Activated naive CD4-positive, alpha-beta T cell treated with anti-CD3 and anti-CD28 coated beads for 36 hours (primary cell): ENCODE measurements around the gene FAM184B. TPM values are rescaled to one million over a fixed set of nuclear protein-coding genes. Genes with fewer than 3 reads are reported as not detected.
A peak's percentile ranks its signal among the peaks of the same experiment; 100 is the strongest.

ENCODE experiments used
- CTCF ChIA-PET: fragments of 350-600 bp; sonication (Branson Sonifier 250); formaldehyde crosslinking; loops from one replicate; lab custom pipeline; 2021; ENCODE audit warnings: antibody characterized with exemption; lab: Charles Lee
- DNase-seq: peaks from one replicate; pipeline ENCODE4 v3.0.0-alpha.2; 2020
- H3K27ac Mint-ChIP-seq: one replicate; pipeline ENCODE4 v1.8.0; 2021; ENCODE audit warnings: mild to moderate bottlenecking, mixed read lengths
- H3K27me3 Mint-ChIP-seq: one replicate; pipeline ENCODE4 v1.8.0; 2021; ENCODE audit warnings: low read depth, mixed read lengths
- H3K36me3 Mint-ChIP-seq: one replicate; pipeline ENCODE4 v1.8.0; 2021; ENCODE audit warnings: low read depth, mixed read lengths
- H3K4me1 Mint-ChIP-seq: one replicate; pipeline ENCODE4 v1.8.0; 2021; ENCODE audit warnings: low read depth, mixed read lengths
- H3K4me3 Mint-ChIP-seq: one replicate; pipeline ENCODE4 v1.8.0; 2021; ENCODE audit warnings: mild to moderate bottlenecking, moderate library complexity, mixed read lengths
- H3K9me3 Mint-ChIP-seq: one replicate; pipeline ENCODE4 v1.8.0; 2021; ENCODE audit warnings: mixed read lengths
- intact Hi-C: fragments of 100-400 bp; cut with micrococcal nuclease; formaldehyde crosslinking; loops from one replicate; pipeline ENCODE4 v1.15.1; 2023
- total RNA-seq, 2 experiments: library from RNA; stranded (reverse); gene quantifications; one replicate each; pipeline ENCODE4 v1.2.3, GENCODE V29; 2021

The FAM184B gene
- total RNA-seq, 2 experiments from 2014 or later: not detected

DNA sequence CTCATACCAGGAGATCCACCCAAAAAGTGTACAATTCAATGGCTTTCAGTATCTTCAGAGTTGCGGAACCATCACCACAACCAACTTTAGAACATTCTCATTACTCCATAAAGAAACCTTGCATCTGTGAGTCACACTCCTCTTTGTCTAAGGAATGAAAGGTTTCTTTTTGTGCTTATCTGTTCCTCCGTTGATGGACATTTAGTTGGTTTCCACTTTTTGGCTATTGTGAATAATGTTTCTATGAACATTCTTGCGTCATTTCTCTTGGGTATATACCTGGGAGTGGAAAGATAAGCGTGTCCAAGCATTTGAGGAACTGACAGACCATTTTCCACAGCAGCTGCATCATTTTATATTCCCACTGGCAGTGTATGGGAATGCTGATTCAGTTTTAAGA lies 10.6 kb downstream of the FAM184B start:
- no peak overlapping the region for H3K4me3 Mint-ChIP-seq
- no peak for DNase-seq
- CTCF ChIA-PET: no interaction called here
- intact Hi-C loops: no loop called here
- H3K4me1 Mint-ChIP-seq: peaks cover 3% of the 10 kb centered on the region
- no peak overlapping the region for H3K27ac Mint-ChIP-seq
- no peaks in the 10 kb centered on the region for H3K36me3 Mint-ChIP-seq
- no peaks in the 10 kb centered on the region for H3K9me3 Mint-ChIP-seq
- no peaks in the 10 kb centered on the region for H3K27me3 Mint-ChIP-seq

DNA sequence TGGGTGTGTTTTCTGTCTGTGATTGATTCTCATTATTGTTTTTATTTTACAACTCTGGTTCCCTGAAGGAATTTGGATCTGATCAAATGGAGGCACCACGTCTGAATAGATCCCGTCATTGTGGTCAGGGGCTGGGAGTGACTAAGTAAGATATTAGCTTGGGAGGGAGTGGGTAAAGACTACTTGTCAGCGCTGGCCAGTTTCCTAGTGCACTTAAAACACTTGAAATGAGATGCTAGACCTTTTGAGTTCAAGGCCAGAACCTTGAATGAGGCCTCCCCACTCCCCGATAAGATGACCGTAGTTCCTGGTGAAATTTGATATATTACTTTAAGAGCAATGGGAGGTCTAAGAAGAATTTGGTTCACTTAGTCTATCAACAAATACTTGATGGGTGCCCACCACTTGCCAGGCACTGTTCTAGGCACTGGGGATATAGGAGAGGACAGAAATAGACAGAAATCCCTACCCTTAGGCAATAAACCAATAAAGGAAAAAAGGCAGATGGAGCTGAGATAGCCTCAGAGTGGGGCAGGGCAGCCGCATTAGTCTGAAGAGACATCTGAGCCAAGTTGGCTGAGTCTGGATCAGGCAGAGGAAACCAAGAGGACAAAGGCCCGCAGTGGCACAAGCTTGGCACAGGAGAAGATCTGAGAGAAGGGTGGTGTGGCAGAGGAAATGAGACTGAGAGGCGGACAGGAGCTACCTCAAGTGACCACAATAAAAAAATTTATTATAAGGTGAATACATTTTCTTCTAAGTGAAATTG lies 11.8 kb downstream of the FAM184B start:
- Mint-ChIP-seq H3K27ac (no peak overlapping the region), H3K4me3 (no peak overlapping the region), H3K4me1 (peaks cover 5% of the 10 kb centered on the region), H3K36me3 (no peaks in the 10 kb centered on the region), H3K27me3 (no peaks in the 10 kb centered on the region), H3K9me3 (no peaks in the 10 kb centered on the region)
- intact Hi-C loops: no loop called here
- DNase-seq: no peak
- CTCF ChIA-PET: no interaction called here

DNA sequence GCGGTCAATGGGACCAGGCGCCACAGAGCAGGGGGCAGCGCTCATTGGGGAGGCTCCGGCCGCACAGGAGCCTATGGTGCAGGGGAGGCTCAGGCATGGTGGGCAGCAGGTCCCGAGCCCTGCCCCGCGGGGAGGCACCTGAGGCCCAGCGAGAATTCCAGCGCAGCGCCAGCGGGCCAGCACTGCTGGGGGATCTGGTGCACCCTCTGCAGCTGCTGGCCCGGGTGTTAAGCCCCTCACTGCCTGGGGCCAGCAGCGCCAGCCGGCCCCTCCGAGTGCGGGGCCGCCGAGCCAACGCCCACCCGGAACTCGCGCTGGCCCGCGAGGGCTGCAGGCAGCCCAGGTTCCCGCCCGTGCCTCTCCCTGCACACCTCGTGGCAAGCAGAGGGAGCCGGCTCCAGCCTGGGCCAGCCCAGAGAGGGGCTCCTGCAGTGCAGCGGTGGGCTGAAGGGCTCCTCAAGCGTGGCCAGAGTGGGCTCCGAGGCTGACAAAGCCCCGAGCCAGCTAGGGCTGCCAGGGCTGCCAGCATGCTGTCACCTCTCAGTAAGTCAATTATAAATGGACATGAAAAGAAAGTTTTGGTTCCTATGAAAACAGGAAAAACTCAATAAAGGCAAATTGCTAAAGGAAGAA lies 14.5 kb downstream of the FAM184B start:
- CTCF ChIA-PET: interaction anchor here (0.6 kb wide), 1 partner anchor 11 kb away, joined by 3 read pairs; no protein-coding TSS in a partner anchor
- no peaks in the 10 kb centered on the region for H3K36me3 Mint-ChIP-seq

DNA sequence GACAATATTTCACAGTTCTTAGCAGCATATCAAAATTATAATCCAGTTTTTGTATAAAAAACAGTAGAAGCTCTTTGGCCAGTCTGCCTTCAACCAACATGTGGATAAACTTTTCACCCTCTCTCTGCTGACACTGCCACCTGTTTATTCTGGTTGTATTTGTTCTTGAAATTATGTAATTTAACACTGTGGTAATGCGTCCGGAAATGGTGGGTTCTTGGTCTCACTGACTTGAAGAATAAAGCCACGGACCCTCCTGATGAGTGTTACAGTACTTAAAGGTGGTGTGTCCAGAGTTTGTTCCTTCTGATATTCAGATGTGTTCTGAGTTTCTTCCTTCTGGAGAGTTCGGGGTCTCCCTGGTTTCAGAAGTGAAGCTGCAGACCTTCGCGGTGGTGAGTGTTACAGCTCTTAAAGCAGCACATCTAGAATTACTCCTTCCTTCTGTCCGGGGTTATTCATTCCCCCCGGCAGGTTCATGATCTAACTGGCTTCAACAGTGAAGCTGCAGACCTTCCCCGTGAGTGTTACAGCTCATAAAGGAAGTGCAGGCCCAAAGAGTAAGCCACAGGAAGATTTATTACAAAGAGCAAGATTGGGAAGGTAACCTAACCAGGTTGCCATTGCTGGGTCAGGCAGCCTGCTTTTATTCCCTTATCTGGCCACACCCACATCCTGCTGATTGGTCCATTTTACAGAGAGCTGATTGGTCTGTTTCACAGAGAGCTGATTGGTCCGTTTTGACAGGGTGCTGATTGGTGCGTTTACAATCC lies 15.7 kb downstream of the FAM184B start:
- Mint-ChIP-seq H3K27me3 (peaks cover 3% of the 10 kb centered on the region), H3K36me3 (no peaks in the 10 kb centered on the region), H3K4me3 (no peak overlapping the region), H3K27ac (no peak overlapping the region), H3K9me3 (no peaks in the 10 kb centered on the region), H3K4me1 (peaks cover 5% of the 10 kb centered on the region)
- CTCF ChIA-PET: interaction anchor here (0.6 to 0.8 kb wide), 2 partner anchors 12 to 19 kb away, joined by 3 read pairs; no protein-coding TSS in a partner anchor
- intact Hi-C loops: no loop called here
- no peak for DNase-seq

More for the DNA sequence above, 14.5 kb downstream of the FAM184B start:
- DNase-seq: no peak
- Mint-ChIP-seq H3K4me1 (peaks cover 5% of the 10 kb centered on the region), H3K4me3 (no peak overlapping the region), H3K27me3 (peaks cover under 1% of the 10 kb centered on the region), H3K9me3 (no peaks in the 10 kb centered on the region), H3K27ac (no peak overlapping the region)
- intact Hi-C loops: no loop called here

GRCh38 chr4:17763931-17764330 lies 17.5 kb downstream of the FAM184B start:
- H3K27me3 Mint-ChIP-seq: peaks cover 3% of the 10 kb centered on the region
- no peak for DNase-seq
- H3K27ac Mint-ChIP-seq: no peak overlapping the region
- H3K9me3 Mint-ChIP-seq: no peaks in the 10 kb centered on the region
- no peaks in the 10 kb centered on the region for H3K36me3 Mint-ChIP-seq
- CTCF ChIA-PET: interaction anchor here (1.2 kb wide), 1 partner anchor 41 kb away, joined by 3 read pairs; no protein-coding TSS in a partner anchor
- H3K4me3 Mint-ChIP-seq: no peak overlapping the region
- peaks cover 5% of the 10 kb centered on the region for H3K4me1 Mint-ChIP-seq
- intact Hi-C loops: no loop called here

DNA sequence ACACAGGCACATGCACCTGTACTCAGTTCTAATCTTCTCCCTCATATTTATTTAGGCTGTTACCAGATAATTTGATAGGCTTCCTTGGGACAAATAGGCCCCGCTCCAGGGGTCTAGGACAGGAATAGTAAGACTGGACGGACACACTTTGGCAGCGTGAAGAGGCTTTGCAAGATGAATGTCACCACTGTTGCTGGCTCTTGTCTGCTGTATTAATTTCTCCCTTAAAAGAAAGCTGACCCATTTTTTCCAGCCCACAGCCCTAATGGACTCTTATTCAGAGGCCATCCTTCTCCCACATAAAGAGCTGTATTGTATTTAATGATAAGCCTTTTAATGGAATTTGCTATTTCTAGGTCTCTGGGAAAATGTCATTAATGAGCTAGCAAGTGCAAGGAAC lies 18.0 kb downstream of the FAM184B start:
- Mint-ChIP-seq H3K27me3 (peaks cover 3% of the 10 kb centered on the region), H3K9me3 (no peaks in the 10 kb centered on the region), H3K27ac (no peak overlapping the region), H3K4me3 (no peak overlapping the region), H3K36me3 (no peaks in the 10 kb centered on the region), H3K4me1 (peaks cover 5% of the 10 kb centered on the region)
- intact Hi-C loops: no loop called here
- DNase-seq: no peak
- CTCF ChIA-PET: interaction anchor here (1.2 kb wide), 1 partner anchor 42 kb away, joined by 3 read pairs; no protein-coding TSS in a partner anchor

DNA sequence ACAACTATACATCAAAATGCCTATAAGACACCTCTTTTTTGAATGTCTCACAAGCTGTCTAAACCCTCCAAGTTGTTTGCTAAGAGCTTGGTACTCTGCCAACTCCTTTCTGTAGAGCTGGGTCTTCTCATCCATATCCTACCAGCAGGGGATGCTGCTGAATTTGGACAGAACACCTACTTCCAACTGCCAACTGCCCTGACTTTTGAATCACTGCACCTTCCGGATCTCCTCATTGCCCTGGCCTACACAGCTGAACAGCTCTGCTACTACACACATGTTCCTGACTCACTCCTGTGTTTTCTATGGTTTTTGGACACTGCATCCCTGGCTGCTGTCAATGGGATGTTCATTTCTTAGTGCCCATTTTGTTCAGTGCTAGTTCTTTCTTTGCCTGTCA lies 18.7 kb downstream of the FAM184B start:
- no peak overlapping the region for H3K27ac Mint-ChIP-seq
- peaks cover 3% of the 10 kb centered on the region for H3K27me3 Mint-ChIP-seq
- intact Hi-C loops: loop anchor here (1.0 kb wide), 1 partner anchor 46 kb away; no protein-coding TSS in a partner anchor
- CTCF ChIA-PET: interaction anchor here (0.7 to 1.2 kb wide), 2 partner anchors 43 to 47 kb away, joined by 3 to 4 read pairs; no protein-coding TSS in a partner anchor
- peak; percentile 17 for DNase-seq
- H3K4me3 Mint-ChIP-seq: no peak overlapping the region
- H3K9me3 Mint-ChIP-seq: no peaks in the 10 kb centered on the region
- H3K4me1 Mint-ChIP-seq: peaks cover 5% of the 10 kb centered on the region
- no peaks in the 10 kb centered on the region for H3K36me3 Mint-ChIP-seq

- Mint-ChIP-seq H3K9me3 (no peaks in the 10 kb centered on the region), H3K36me3 (no peaks in the 10 kb centered on the region), H3K27me3 (peaks cover 3% of the 10 kb centered on the region), H3K4me3 (no peak overlapping the region), H3K4me1 (peaks cover 5% of the 10 kb centered on the region), H3K27ac (no peak overlapping the region)
- intact Hi-C loops: no loop called here
- DNase-seq: no peak
- CTCF ChIA-PET: interaction anchor here (0.7 kb wide), 1 partner anchor 33 kb away, joined by 4 read pairs; no protein-coding TSS in a partner anchor
Measured at GRCh38 chr4:17761062-17761461, 20.4 kb downstream of the FAM184B start.

- Mint-ChIP-seq H3K4me1 (peaks cover under 1% of the 10 kb centered on the region), H3K27me3 (peaks cover 3% of the 10 kb centered on the region), H3K27ac (no peak overlapping the region), H3K36me3 (no peaks in the 10 kb centered on the region), H3K4me3 (no peak overlapping the region), H3K9me3 (no peaks in the 10 kb centered on the region)
- no peak for DNase-seq
- intact Hi-C loops: no loop called here
- CTCF ChIA-PET: no interaction called here
Measured at GRCh38 chr4:17760626-17761025, 20.8 kb downstream of the FAM184B start.

- Mint-ChIP-seq H3K9me3 (no peaks in the 10 kb centered on the region), H3K27me3 (peaks cover 3% of the 10 kb centered on the region), H3K4me1 (no peaks in the 10 kb centered on the region), H3K27ac (no peak overlapping the region), H3K4me3 (no peak overlapping the region), H3K36me3 (no peaks in the 10 kb centered on the region)
- DNase-seq: no peak
- intact Hi-C loops: no loop called here
- CTCF ChIA-PET: interaction anchor here (0.6 kb wide), 1 partner anchor 205 kb away, joined by 5 read pairs; no protein-coding TSS in a partner anchor
Measured at GRCh38 chr4:17758485-17758884, 22.9 kb downstream of the FAM184B start.

DNA sequence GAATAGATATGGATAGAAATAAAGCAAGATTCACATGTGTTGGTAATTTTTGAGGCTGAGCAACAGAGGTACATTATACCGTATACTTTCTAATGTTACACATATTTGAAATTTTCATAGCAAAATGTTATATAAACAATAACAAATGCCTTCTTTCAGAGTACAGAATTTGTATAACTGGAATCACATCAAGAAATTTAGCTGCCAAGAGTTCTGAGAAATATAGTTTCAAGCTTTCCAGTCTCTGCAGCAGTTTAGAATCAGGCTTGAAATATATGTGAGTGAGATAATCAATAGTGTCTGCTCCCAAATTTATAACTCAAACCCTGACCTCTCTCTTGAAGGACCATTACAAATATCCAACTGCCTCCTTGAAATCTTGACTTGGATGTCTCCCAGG lies 23.8 kb downstream of the FAM184B start:
- Mint-ChIP-seq H3K4me1 (no peaks in the 10 kb centered on the region), H3K27ac (no peak overlapping the region), H3K4me3 (no peak overlapping the region), H3K27me3 (peaks cover 3% of the 10 kb centered on the region), H3K36me3 (no peaks in the 10 kb centered on the region), H3K9me3 (no peaks in the 10 kb centered on the region)
- no peak for DNase-seq
- CTCF ChIA-PET: no interaction called here
- intact Hi-C loops: no loop called here

DNA sequence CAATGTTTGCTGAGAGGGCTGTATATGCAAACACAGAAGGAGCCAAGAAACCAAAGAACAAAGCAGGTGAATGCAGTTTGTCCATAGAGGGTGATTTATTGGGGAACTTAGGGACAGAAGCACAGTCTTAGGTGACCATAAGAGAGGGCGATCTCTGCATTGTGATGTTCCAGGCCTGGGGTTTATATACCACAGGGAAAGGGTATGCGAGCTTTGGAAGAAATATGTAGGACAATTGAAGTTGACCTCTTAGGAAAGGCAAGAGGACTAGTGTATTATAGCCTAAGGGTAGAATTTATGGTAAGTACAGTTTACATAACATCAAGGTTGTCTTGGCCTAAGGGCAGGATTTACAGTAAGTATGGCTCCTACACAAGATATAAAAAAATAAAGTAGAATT lies 27.8 kb downstream of the FAM184B start:
- Mint-ChIP-seq H3K4me3 (no peak overlapping the region), H3K4me1 (no peaks in the 10 kb centered on the region), H3K27ac (no peak overlapping the region), H3K9me3 (no peaks in the 10 kb centered on the region), H3K27me3 (peaks cover 4% of the 10 kb centered on the region), H3K36me3 (no peaks in the 10 kb centered on the region)
- CTCF ChIA-PET: no interaction called here
- no peak for DNase-seq
- intact Hi-C loops: no loop called here
